NCI-H524 treated with DMSO at 0.1 percent for 48 hours (cell line): ENCODE data around the gene CCR3.

Experiments used
- DNase-seq: peaks from one replicate; lab custom pipeline; 2025; lab: John Stamatoyannopoulos, UW

CCR3 gene

DNA sequence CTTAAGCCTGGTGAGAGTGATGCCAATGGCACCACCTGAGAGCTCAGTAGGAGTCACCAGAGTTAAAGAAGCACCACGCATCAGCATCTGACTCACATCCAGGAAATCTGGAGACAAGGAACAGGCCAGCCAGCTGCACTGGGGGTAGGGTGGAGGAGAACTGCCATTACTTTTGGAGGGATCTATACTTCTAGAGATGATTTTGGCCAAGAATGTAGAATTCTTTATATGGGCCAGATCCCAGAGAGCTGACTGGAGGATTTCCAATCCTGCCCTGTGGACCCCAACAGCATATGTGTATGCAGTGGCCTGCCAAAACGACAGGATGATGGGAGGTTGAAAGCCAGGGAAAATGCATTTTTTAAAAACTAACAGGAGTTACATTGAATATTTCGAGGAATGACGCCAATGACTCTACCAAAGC is 29.8 kb downstream of the CCR3 start:
- no peak for DNase-seq

DNA sequence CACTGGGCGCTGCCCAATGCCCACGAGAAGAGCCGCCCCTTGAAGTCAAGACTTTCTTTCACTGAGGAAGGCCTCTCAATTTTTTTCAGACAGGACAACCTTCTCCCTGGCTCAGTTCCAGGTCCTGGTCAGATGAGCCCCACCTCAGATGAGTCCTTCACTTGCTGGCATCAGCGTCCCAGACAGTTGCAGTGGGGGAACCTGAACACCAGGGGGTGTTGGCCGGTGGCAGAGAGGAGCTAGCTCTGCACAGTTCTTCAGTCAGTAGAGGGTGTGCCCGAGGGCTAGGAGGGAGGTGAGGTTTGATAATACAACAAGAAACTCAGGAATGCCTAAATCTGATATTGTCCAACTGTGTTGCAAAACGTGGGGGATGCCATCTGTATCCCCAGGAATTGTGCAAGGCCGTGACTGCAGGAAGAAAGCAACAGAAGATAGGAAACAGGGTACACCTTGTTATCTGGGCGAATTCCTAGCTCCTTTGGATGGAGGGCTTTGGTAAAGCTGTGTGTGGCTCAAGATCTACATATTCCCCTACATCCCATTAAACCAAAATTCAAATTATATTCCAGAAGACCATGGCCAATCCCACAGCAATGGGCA is 34.3 kb downstream of the CCR3 start:
- no peak for DNase-seq

DNA sequence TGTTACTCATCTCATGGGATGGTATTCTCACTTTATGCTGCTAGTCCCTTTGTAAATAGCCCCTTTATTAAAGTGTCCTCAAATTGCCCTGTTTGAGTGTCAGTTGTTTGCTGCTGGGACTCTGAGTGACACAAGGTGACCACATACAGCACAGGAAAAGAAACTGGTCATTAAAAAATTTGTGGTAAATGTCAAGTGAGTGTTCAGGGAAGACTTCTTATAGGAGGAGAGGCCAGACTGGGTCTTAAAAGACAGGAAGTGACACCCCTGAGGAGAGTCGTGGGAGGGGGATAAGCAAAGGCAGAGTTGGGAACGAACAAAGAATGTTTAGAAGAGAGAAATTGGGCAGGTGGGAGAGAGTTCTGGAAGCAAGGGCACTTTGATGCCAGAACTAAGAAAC is 35.2 kb downstream of the CCR3 start:
- no peak for DNase-seq

DNA sequence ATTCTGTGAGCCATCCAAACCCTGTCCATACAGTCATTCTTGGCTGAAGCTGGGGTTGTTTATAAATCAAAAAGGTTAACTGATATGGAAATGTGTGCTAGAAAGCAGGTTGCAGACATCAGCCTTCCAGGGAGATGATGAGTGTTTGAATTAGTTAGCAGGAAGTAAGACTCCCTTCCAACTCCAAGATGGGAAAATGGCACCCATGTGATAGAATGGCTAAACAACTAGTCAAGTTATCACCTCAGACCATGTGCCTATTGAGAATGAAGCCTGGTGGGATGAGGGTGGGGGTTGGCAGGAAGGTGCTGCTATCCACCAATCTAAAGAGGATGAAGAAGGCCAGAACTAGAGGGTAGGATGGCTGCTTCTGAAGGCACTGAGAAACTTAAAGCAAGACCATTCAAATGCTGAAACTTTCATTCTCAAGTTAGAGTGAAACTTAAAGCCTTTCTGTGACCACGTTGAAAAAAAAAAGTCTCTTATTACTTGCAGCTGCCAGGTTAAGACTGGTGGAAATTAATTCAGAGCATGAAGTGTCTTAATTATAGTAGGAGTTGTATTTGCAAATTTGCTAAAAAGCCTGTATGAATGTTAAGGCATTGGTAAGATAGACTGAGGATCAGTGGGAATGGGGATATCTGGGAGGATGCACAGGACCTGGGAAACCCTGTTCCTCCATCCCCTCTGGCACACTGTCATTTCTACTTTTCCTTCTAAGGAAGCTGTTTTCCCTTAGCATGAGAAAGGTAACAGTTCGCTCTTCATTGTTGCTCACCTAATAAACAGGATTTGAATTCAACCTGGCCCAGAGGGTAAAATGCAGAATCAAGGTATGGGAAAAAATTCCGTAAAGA is 36.8 kb downstream of the CCR3 start:
- DNase-seq: no peak

DNA sequence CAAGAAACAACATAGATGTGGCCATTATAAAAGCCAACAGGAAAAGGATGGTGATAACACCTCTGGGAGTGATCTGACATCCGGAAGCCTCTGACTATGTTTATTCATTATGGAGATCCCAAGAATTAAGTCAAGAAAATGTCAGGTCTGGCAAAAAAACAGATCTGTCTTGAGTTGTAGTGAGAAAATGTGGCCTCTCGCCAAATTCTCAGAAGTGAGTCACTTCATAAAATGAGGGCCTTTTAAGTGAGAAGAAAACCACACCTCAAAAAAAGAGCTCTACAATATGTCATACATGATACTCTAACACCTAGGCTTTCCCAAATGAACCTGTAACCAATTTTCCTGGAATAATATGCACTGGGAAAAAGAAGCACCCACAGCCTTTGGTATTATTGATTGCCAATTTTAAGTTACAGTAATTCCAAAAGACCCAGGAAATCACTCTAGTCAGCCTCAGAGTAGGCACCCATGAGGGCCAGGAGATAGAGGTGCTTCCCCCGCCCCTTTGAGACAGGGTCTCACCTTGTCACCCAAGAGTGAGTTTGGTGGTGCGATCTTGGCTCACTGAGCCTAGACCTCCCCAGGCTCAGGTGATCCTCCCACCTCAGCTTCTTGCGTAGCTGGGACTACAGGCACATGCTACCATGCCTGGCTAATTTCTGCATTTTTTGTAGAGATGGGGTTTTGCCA is 38.0 kb downstream of the CCR3 start:
- DNase-seq: no peak

DNA sequence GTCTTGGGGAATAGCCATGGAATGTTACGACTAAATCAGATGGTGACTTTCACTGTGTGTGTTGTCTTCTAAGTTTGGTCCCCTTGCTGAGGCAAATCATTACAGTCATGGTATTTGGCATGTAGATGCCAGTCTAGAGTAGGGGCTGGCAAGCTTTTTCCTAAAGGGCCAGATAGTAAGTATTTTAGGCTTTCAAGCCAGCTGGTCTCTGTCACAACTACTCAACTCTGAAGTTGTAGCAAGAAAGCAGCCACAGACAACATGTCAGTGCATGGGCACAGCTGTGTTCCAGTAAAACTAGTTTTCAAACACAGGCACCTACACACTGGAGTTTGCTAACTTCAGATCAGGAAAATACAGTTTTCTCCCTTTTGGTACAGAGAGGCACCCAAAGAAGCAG is 39.3 kb downstream of the CCR3 start:
- DNase-seq: no peak

DNA sequence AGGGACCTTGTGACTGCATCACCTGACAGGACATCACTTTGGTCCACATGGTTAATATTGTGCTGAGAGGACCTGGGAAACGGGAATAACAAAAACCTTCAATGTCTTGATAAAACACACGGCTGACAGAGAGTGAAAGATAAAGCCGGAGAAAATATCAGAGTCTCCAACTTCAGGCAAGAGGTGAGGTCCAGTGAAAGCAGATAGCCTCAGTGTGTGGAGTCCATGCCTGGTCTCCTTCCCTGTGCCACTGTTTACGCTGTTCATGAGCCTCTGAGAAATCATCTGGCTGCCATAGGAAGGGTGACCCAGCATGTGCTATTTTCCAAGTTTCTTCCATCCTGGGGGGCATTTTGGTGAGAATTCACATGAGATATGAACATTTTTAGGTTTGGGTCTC is 39.8 kb downstream of the CCR3 start:
- DNase-seq: no peak

DNA sequence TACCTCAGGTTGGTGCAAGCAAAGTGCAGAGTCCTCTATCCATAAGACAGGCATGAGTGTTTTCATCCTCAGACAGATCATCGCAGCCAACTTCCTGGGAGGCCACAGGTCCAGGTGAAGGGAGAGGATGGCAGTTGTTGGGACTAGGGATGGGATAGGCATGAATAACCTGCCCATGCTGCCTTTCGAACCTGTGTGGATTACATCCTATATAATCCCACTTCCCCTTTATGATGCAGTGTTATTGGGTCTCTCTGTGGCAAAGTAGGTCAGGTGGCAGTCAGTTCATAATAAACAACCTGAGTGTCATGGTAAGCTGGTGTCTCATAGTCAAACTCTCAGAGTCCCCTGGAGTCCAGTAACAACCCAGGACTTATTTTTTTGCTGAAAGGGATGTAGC is 40.4 kb downstream of the CCR3 start:
- DNase-seq: no peak

DNA sequence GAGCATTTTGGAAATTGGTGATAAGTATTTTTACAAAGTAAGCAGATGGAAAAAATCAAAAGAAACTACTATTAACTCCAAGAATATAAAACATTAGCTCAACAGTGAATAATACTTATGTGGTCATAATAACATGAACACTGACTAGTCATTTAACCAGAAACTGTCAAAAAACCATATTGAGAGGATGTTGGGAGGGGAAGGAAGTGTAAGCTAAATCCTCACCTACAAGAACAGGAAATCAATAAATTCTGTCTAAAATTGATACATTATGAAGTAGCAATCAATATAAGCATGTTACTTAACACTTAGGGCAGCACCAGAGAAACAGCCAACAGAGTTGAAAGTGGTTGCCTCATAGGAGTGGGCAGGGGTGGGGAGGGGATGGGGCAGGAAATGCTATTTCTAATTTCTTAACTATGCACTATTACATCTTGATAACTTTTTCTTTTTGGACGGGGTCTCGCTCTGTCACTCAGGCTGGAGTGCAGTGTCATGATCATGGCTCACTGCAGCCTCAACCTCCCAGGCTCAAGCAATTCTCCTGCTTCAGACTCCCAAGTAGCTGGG is 41.7 kb downstream of the CCR3 start:
- DNase-seq: no peak

DNA sequence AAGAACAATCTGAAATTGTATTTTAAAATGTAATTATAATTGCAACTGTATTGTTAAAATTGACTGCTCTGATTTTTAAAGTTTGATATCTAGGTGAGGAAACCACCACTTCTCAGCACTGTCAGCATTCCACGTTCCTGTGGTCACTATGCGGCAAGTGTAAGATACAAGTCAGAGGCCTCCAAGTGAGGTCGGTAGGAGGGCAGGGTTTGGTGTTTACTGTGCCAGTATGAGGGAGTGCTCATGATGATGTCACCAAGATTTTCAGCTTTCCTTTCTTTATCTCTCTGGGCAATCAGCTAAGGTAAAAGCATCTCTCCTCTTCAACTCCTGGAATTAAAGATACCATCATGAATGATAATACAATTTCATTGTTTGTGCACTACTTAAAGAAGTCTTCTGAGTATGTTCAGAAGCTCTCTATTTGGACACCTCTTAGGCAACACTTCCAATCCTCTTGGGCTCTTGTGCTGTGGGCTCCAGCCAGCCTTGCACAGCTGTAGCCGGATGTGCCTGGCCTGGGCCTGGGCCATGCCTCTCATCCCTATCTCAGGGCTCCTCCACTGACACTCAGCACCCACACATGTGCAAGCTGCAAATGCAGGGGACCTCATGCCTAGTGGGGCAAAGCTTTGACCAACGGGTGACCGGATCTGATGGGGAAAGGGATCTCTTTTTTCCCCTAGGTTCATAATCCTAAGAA is 42.9 kb downstream of the CCR3 start:
- DNase-seq: no peak

DNA sequence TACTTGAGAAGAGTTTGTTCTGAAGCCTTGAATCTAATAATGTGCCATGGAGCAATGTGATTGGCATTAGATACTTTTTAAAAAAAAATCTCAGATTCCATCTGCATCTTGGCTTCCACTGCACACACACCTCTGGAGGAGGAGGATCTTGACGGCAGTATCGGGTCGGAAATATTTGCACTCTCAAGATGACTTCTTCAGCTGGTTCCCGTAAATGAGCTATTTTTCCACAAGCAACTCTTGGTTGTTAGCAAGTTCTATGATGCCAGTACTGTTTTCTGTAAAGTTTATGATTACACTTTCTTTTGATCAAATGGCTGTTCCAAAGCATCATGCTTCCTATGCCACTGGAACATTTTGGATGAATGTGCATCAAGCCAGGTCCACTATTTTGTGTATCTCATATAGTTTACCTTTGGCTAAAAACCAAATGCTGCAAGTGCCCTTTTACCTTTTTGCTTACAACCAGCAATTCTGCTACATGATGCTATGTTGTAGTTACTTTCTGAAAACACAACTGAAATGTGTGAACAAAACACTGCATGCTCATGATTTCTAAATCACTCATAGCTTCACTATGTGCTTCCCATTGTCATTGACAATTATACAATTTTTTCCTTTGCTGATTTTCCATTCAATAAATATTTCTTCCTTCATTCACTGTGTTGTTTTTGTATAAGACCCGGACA is 43.8 kb downstream of the CCR3 start:
- DNase-seq: no peak

DNA sequence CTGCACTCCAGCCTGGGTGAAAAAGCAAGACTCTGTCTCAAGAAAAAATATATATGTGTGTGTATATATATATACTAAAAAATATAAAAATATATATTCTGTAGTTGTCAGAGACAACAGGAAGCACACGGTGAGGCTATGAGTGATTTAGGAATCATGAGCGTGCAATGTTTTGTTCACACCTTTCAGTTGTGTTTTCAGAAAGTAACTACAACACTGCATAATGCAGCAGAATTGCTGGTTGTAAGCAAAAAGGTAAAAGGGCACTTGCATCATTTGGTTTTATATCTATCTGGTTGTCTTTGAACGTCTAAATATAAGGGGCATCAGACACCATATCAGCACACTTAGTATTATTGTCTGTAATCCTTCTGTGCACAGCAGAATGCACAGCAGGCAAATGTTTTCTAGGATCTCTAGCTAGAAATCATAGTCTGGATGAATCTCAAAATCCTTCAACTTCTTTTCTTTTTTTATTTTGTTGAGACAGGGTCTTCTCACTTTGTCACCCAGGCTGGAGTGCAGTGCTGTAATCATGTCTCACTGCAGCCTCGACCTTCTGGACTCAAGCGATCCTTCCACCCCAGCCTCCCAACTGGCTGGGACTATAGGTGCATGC is 44.8 kb downstream of the CCR3 start:
- no peak for DNase-seq

DNA sequence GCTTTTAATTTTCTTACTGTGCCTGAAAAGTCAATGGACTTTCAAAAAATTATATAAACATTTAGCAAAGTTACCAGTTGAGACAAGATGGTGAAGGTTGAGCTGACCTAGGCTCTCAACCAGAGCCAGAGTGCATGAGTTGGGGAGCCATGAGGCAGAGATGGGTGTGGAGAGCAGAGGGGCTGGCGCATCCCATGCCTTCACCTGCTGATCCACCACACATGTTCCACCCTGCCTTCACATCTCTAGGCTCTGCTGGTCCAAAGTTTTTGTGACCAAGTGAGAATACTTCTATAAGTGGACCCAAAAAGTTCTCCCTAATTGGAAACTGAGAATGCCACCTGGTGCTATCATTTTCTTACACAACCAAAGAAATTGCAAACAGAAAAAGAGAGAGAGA is 47.3 kb downstream of the CCR3 start:
- no peak for DNase-seq

DNA sequence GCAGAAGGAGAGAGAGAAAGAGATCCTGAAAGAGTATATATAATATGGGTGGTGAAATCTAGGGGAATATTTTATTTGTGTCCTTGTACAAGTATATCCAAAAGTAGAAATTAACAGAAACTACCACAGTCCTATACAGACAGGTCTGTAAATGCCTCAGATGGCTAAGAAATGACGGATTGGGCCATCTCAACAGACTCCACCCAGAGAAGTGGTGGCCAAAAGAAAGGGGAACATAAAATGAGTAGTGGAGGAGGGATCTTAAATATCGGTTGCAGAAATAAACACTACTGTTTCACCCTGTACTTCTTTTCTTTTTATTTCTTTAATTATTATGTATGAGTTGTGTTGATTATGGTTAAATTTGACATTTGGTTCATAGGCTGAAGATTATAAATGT is 47.7 kb downstream of the CCR3 start:
- DNase-seq: no peak

DNA sequence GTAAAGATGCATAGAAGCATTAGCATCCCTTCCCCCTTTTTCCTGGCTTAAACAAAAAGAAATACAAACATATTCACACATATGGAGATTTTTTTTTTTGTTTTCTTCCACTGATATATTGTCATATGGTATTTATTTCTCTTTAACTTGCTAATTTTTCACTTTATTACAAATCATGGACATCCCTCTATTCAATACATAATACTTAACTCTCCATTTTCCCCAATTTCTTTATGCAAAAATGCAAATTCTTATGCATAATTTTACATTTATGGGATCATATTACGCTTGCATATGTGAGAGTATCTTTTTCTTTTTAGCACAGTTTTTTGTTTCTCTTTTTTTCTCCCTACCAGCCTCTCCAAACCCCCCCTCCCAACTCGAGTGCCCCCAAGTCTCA is 48.8 kb downstream of the CCR3 start:
- DNase-seq: no peak

DNA sequence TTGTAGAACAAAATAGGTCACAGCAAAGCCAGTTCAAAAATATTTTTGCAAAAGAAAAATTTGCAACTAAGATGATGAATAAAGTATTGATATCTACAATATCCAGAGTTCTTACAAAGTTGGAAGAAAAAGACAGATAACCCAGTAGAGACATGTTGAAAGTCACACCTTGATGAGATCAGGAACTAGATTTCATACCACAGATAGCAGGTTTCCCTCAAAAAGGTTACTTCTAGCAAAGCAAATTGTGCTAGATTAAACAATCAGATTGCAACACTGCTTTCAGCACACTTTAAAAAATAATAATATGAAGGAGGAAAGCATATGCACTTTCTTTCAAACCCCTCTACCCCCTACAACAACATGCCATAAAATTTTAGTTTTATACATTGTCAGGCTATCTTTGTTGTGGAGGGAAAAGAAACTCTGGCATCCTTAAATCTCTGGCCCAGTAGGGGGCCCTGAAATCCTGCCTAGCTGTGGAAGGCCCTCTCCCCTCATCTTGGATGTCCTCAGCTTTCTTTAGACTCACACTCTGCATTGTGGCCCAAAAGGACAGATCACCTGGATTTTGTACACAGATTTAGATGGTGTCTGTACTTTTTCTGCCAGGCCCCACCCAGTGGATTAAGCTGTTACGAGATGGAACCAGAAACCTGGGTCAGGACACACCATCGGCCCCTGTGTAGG is 50.9 kb downstream of the CCR3 start:
- no peak for DNase-seq

DNA sequence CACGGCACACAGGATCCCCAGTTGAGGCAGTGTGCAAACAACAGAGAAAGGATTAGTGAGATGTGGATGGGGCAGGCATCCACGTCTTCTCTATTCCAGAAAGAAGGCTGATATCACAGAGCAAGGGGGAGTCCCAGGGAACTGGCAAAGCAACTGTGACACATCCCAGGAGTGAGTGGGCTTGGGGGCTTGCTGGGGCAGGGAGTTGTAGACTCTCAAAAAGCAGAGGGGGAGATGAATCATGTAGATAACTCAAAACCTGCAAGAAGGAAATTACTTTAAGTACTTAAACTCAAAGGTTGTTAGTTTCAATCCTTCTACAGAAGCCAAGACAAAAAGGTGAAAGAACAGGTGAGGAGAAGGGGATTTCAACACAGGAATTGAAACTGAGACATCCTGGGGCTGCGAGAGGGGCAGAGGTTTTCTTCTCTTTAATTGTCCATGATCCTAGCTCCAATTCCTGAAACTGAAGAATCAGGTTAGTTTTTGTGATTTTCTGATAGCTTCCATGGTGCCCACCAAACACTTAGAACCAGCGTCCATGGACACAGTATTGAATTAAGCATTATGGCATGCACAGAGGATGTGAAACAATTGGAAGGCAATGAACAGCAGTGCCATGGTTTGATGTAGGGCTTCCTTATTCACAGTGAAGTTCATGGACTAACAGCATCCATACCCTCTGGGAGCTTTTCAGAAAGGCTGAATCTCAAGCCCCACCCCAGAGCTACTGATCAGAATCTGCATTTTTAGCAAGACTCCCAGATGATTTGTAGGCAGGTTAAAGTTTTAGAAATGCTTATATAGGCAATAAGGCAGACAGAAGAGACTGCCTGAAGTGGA is 52.0 kb downstream of the CCR3 start:
- DNase-seq: no peak

DNA sequence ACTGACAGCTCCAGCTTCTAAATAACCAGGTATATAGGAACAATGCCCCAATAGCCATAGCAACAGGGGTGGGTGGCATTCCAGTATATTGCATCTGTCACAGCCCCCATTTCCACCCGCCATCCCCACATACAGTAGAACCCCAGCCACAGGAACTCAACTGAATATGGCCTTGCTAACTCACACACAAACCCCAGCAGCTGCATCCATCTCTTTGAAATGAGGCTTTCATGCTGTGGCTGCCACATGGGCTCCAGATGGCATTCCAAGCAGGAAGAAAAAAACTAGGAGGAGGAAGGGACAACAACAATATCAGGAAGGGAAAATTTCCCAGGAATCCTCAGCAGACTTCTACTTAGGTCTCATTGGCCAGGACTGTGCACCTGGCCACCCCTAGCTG is 54.6 kb downstream of the CCR3 start:
- no peak for DNase-seq

DNA sequence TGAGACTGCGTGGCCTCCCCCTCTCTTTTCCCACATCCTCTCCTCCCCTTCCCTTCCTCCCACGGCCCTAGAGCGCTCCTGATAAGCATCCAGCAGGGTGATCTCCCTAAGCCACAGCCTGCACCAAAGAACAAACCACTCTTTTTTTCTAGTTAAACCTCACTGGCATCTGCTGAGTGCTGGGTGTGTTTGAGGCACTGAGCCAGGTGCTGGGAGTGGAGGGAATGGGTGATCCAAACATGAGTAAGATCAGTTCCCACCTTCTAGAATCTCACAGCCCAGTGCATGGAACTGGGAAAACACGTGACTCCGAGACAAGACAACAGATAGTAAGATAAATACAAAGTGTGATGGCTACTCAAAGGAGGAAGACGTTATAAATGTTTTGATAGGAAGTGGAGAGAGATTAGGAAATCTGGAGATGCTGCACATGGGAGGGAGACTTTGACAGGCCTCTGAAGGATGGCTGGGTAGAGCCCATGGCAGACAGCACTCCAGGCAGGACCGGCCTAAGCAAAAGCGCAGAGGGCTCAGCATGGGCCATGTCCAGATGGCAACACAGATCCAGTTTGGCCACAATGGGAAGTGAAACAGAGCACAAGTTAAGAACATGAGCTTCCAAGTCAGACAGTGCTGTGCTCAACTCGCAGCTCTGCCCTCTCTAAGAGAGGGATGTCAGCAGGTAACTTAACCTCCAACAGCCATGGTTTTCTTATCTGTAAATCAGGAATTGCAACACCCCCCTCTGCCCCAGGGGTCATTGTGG is 55.6 kb downstream of the CCR3 start:
- no peak for DNase-seq
